Activated CD8-positive, alpha-beta T cell treated with anti-CD3 and anti-CD28 coated beads for 36 hours (primary cell): ENCODE measurements around the gene CDH13. TPM values are rescaled to one million over a fixed set of nuclear protein-coding genes. Genes with fewer than 3 reads are reported as not detected.

Experiments used
- ATAC-seq: fragments of 200-7000 bp; cut with Tn5 transposase; one replicate; pipeline ENCODE4 v1.10.0; 2021; ENCODE audit warnings: mild to moderate bottlenecking, moderate library complexity
- CTCF ChIA-PET: fragments of 350-600 bp; sonication (Branson Sonifier 250); formaldehyde crosslinking; loops from one replicate; lab custom pipeline; 2021; ENCODE audit warnings: antibody characterized with exemption; lab: Charles Lee
- POLR2A ChIA-PET: fragments of 350-600 bp; sonication (Branson Sonifier 250); formaldehyde crosslinking; loops from one replicate; lab custom pipeline; 2021; ENCODE audit warnings: antibody characterized with exemption; lab: Charles Lee
- DNase-seq: peaks from one replicate; pipeline ENCODE4 v3.0.0-alpha.2; 2020
- H3K27ac Mint-ChIP-seq: one replicate; pipeline ENCODE4 v1.8.0; 2021; ENCODE audit warnings: mild to moderate bottlenecking, mixed read lengths
- H3K27me3 Mint-ChIP-seq: one replicate; pipeline ENCODE4 v1.8.0; 2021; ENCODE audit warnings: mixed read lengths
- H3K36me3 Mint-ChIP-seq: one replicate; pipeline ENCODE4 v1.8.0; 2021; ENCODE audit warnings: low read depth, mixed read lengths
- H3K4me1 Mint-ChIP-seq: one replicate; pipeline ENCODE4 v1.8.0; 2021; ENCODE audit warnings: low read depth, mixed read lengths
- H3K4me3 Mint-ChIP-seq: one replicate; pipeline ENCODE4 v1.8.0; 2021; ENCODE audit warnings: mild to moderate bottlenecking, moderate library complexity, mixed read lengths
- H3K9me3 Mint-ChIP-seq: one replicate; pipeline ENCODE4 v1.8.0; 2021; ENCODE audit warnings: mixed read lengths
- CTCF ChIP-seq: fragments of 200-600 bp; IDR thresholded peaks from one replicate; pipeline ENCODE4 v1.8.0; 2022; ENCODE audit warnings: antibody characterized with exemption, mild to moderate bottlenecking
- intact Hi-C: fragments of 100-400 bp; cut with micrococcal nuclease; formaldehyde crosslinking; loops from one replicate; pipeline ENCODE4 v1.10.0; 2022
- total RNA-seq, 2 experiments: library from RNA; stranded (reverse); gene quantifications; one replicate each; pipeline ENCODE4 v1.2.3, GENCODE V29; 2021

Gene CDH13
- total RNA-seq, 2 experiments from 2014 or later, result not detected

DNA sequence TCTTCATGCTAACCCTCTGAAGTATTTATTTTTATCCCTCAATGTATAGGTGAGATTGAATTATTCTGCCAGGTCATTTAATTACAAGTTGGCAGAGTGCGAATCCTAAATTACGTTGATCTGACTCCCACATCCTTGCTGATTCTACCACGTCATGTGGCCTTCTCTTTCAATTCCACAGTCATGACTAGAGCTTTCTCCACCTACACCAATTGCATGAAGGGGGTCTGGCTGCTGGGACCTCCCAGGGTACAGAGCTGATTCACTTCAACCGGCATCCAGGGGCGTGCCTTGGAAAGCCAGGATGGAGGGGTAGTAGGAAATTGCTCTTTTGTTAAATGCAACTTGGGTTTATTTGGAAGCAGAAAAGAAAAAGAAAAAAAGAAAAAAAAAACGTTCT, 41.1 kb upstream of the CDH13 start:
- H3K9me3 Mint-ChIP-seq, result no peaks in the 10 kb centered on the region
- H3K36me3 Mint-ChIP-seq, result no peaks in the 10 kb centered on the region
- CTCF ChIA-PET, result no interaction called here
- no peak for TF ChIP-seq CTCF
- H3K27me3 Mint-ChIP-seq, result peaks cover 5% of the 10 kb centered on the region
- DNase-seq, result no peak
- no peaks in the 10 kb centered on the region for H3K4me1 Mint-ChIP-seq
- no peak for ATAC-seq
- no peak overlapping the region for H3K27ac Mint-ChIP-seq
- POLR2A ChIA-PET, result no interaction called here
- no peak overlapping the region for H3K4me3 Mint-ChIP-seq
- intact Hi-C loops, result no loop called here

DNA sequence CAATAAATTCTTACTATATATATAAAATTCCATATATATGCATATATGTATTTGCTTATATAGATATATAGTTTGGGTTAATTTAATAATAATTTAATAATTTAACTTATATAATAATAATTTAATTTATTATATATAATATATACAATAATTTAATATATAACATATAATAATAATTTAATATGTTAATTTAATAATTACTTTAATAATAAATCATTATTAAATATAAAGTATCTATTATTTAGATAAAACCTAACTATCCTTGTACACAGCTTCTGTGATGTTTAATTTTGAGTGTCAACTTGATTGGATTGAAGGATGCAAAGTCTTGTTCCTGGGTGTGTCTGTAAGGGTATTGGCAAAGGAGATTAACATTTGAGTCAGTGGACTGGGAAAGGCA, 40.6 kb upstream of the CDH13 start:
- ChIA-PET POLR2A (no interaction called here), CTCF (no interaction called here)
- Mint-ChIP-seq H3K27ac (no peak overlapping the region), H3K27me3 (peaks cover 5% of the 10 kb centered on the region), H3K4me1 (no peaks in the 10 kb centered on the region), H3K36me3 (no peaks in the 10 kb centered on the region), H3K4me3 (no peak overlapping the region), H3K9me3 (no peaks in the 10 kb centered on the region)
- no peak for ATAC-seq
- DNase-seq, result no peak
- intact Hi-C loops, result no loop called here
- TF ChIP-seq CTCF, result no peak

- intact Hi-C loops, result no loop called here
- Mint-ChIP-seq H3K4me3 (no peak overlapping the region), H3K36me3 (no peaks in the 10 kb centered on the region), H3K4me1 (no peaks in the 10 kb centered on the region), H3K9me3 (no peaks in the 10 kb centered on the region), H3K27ac (no peak overlapping the region), H3K27me3 (peaks cover 5% of the 10 kb centered on the region)
- ChIA-PET POLR2A (no interaction called here), CTCF (no interaction called here)
- ATAC-seq, result no peak
- TF ChIP-seq CTCF, result no peak
- DNase-seq, result no peak
Observed at GRCh38 chr16:82587289-82587688, 39.5 kb upstream of the CDH13 start.

DNA sequence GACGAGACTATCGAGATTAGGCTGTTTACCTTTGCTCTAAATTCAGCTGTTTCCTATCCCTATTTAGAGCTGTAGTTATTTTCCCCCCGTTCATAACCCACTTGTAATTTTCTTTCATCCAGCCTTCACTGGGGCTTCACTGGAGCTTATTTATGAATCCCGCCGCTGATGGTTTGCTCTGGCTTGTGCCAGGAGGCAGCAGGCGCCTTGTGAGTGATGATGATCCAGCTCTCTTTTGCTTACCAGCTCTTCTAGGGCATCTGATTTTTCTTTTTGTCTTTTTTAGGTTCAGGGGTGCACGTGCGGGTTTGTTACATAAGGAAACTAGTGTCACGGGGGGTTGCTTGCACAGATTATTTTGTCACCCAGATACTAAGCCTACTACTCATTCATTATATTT, 37.4 kb upstream of the CDH13 start:
- Mint-ChIP-seq H3K9me3 (no peaks in the 10 kb centered on the region), H3K4me1 (no peaks in the 10 kb centered on the region), H3K4me3 (no peak overlapping the region), H3K36me3 (no peaks in the 10 kb centered on the region), H3K27ac (no peak overlapping the region), H3K27me3 (peaks cover 5% of the 10 kb centered on the region)
- DNase-seq (no peak), ATAC-seq (no peak)
- no peak for TF ChIP-seq CTCF
- intact Hi-C loops, result no loop called here
- ChIA-PET CTCF (no interaction called here), POLR2A (interaction anchor here (0.7 kb wide), 1 partner anchor 17 kb away, joined by 4 read pairs; no protein-coding TSS in a partner anchor)

- Mint-ChIP-seq H3K4me3 (no peak overlapping the region), H3K27me3 (peaks cover 15% of the 10 kb centered on the region), H3K27ac (no peak overlapping the region), H3K36me3 (no peaks in the 10 kb centered on the region), H3K4me1 (no peaks in the 10 kb centered on the region), H3K9me3 (no peaks in the 10 kb centered on the region)
- DNase-seq (no peak), ATAC-seq (no peak)
- ChIA-PET POLR2A (no interaction called here), CTCF (no interaction called here)
- TF ChIP-seq CTCF, result no peak
- intact Hi-C loops, result no loop called here
Observed at GRCh38 chr16:82594114-82594513, 32.7 kb upstream of the CDH13 start.
